Measurements from ENCODE around the gene RPP14.

RPP14 gene

DNA sequence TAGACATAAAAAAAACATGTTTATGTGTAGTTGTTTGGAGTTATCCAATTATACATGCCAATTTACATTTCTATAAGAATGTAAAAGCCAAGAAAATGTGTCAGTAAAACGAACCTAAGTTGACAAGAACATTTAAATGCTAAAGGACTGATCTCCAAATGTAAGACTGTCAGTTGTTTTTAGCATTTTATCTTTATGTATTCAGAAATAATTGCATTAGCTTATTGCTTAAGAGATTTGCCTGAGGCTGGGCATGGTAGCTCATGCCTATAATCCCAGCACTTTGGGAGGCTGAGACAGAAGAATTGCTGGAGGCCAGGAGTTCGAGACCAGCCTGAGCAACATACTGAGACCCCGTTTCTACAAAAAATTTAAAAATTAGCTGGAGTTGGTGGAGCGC, 53.6 kb downstream of the RPP14 start:
- DNase-seq = no peak

- no peak for DNase-seq
Measured at GRCh38 chr3:58361866-58362265, 55.8 kb downstream of the RPP14 start.

DNA sequence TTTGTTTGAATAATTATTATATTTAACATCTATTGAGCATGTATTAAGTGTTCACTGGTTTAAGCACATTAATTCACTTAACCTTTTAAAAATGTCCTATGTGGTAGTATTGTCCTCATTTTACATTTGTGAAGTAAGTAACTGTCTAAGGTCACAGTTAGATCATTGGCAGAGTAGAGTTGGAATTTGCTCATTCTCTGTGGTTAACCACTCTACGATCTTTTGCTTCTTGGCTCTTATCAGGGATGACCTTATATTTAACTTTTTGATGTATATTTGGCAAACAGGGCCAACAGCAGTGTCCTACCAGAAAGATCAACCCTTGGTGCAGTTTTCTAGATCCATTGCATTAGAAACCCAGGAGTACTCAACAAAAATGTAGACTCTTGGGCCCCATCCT, 60.7 kb downstream of the RPP14 start:
- DNase-seq = no peak

GRCh38 chr3:58369038-58369437, 63.0 kb downstream of the RPP14 start:
- no peak for DNase-seq

Measured in left hindlimb (tissue), 1 donor.